ENCODE measurements around the gene MGAT4A. TPM values are rescaled to one million over a fixed set of nuclear protein-coding genes. Genes with fewer than 3 reads are reported as not detected.

MGAT4A gene
- total RNA-seq, 2 experiments from 2014 or later: 10.1 to 15.4 TPM

GRCh38 chr2:98658816-98659490 lies 72.0 kb downstream of the MGAT4A start:
- POLR2A ChIA-PET: no interaction called here
- BruUV-seq (replicated peaks): no TSS peak

GRCh38 chr2:98656800-98657199 lies 74.1 kb downstream of the MGAT4A start:
- POLR2A ChIA-PET: interaction anchor here (0.7 to 0.9 kb wide), 3 partner anchors 11 to 87 kb away, joined by 3 to 6 read pairs (median 4); no protein-coding TSS in a partner anchor
- H3K36me3 ChIP-seq (ENCODE audit: insufficient read depth, low read length): 0 out of 2 replicates have a peak, but pooled peaks cover 6% of the 10 kb centered on the region
- H3K4me3 ChIP-seq (ENCODE audit: low read depth, low read length, poor library complexity, severe bottlenecking): no peak overlapping the region
- H3K27ac ChIP-seq (ENCODE audit: low read depth, low read length, poor library complexity, severe bottlenecking): no peak overlapping the region
- peaks cover 9% of the 10 kb centered on the region for H3K4me1 ChIP-seq (ENCODE audit: insufficient read depth, low read length, poor library complexity, severe bottlenecking)
- H4K20me1 ChIP-seq (ENCODE audit: insufficient read depth, low read length): no peaks in the 10 kb centered on the region
- H3K4me2 ChIP-seq (ENCODE audit: low read length): no peak overlapping the region
- no peak overlapping the region for H2AFZ ChIP-seq (ENCODE audit: low read length)
- intact Hi-C loops (cut with micrococcal nuclease; ENCODE audit: unreplicated experiment): loop anchor here (10.0 kb wide), 1 partner anchor 68 kb away; no protein-coding TSS in a partner anchor
- H3K9me3 ChIP-seq (ENCODE audit: low read length): peaks cover 5% of the 10 kb centered on the region; the same call in 1 of the 2 replicates
- DNase-seq (ENCODE audit: low spot score): no peak
- BruUV-seq (replicated peaks): no TSS peak
- no peaks in the 10 kb centered on the region for H3K9me2 ChIP-seq (ENCODE audit: insufficient read depth, low read length)
- CTCF ChIA-PET (ENCODE audit: unreplicated experiment): no interaction called here
- no peaks in the 10 kb centered on the region for H3K79me2 ChIP-seq (ENCODE audit: insufficient read depth, low read depth, low read length)
- no peak for TF ChIP-seq EZH2phosphoT487 (IDR thresholded peaks at IDR 0.05; ENCODE audit: borderline replicate concordance, low read depth, low read length)
- TF ChIP-seq, protein P1, sequence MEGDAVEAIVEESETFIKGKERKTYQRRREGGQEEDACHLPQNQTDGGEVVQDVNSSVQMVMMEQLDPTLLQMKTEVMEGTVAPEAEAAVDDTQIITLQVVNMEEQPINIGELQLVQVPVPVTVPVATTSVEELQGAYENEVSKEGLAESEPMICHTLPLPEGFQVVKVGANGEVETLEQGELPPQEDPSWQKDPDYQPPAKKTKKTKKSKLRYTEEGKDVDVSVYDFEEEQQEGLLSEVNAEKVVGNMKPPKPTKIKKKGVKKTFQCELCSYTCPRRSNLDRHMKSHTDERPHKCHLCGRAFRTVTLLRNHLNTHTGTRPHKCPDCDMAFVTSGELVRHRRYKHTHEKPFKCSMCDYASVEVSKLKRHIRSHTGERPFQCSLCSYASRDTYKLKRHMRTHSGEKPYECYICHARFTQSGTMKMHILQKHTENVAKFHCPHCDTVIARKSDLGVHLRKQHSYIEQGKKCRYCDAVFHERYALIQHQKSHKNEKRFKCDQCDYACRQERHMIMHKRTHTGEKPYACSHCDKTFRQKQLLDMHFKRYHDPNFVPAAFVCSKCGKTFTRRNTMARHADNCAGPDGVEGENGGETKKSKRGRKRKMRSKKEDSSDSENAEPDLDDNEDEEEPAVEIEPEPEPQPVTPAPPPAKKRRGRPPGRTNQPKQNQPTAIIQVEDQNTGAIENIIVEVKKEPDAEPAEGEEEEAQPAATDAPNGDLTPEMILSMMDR (conservative IDR thresholded peaks at IDR 0.05; ENCODE audit: low read length): 0 out of 2 replicates have a peak, but pooled peaks have one; percentile 13

More at GRCh38 chr2:98658816-98659490, 72.0 kb downstream of the MGAT4A start:
- TF ChIP-seq, protein P1 (conservative IDR thresholded peaks at IDR 0.05; ENCODE audit: low read length): no peak
- no peak for TF ChIP-seq EZH2phosphoT487 (IDR thresholded peaks at IDR 0.05; ENCODE audit: borderline replicate concordance, low read depth, low read length)
- Histone ChIP-seq H3K4me2 (ENCODE audit: low read length) (no peak overlapping the region), H3K4me3 (ENCODE audit: low read depth, low read length, poor library complexity, severe bottlenecking) (no peak overlapping the region), H3K9me2 (ENCODE audit: insufficient read depth, low read length) (no peaks in the 10 kb centered on the region), H2AFZ (ENCODE audit: low read length) (no peak overlapping the region), H3K27ac (ENCODE audit: low read depth, low read length, poor library complexity, severe bottlenecking) (no peak overlapping the region), H3K36me3 (ENCODE audit: insufficient read depth, low read length) (0 out of 2 replicates have a peak, but pooled peaks cover 6% of the 10 kb centered on the region), H3K79me2 (ENCODE audit: insufficient read depth, low read depth, low read length) (no peaks in the 10 kb centered on the region), H4K20me1 (ENCODE audit: insufficient read depth, low read length) (no peaks in the 10 kb centered on the region), H3K9me3 (ENCODE audit: low read length) (peaks cover 5% of the 10 kb centered on the region; the same call in 1 of the 2 replicates), H3K4me1 (ENCODE audit: insufficient read depth, low read length, poor library complexity, severe bottlenecking) (peaks cover 9% of the 10 kb centered on the region)
- DNase-seq (ENCODE audit: low spot score): no peak
- intact Hi-C loops (cut with micrococcal nuclease; ENCODE audit: unreplicated experiment): loop anchor here (10.0 kb wide), 1 partner anchor 66 kb away; no protein-coding TSS in a partner anchor
- CTCF ChIA-PET (ENCODE audit: unreplicated experiment): no interaction called here

Data from OCI-LY7 (cell line).